Measurements from ENCODE around the gene MT3.
"Not testable (repeated sequence)": the region's sequence is repeated elsewhere in the genome, so short reads cannot be mapped to it uniquely, and the experiment has no call there.

The MT3 gene

GRCh38 chr16:56574625-56575024, 14.7 kb upstream of the MT3 start:
- Histone ChIP-seq H3K79me2 (ENCODE audit: insufficient read depth, low read depth) (no peaks in the 10 kb centered on the region), H3K9ac (no peak overlapping the region), H3K4me3 (IDR thresholded peaks at IDR 0.05; ENCODE audit: insufficient read depth, low read depth, low read length) (no peak overlapping the region), H3K4me2 (no peak overlapping the region), H4K20me1 (ENCODE audit: insufficient read depth) (no peaks in the 10 kb centered on the region), H2AFZ (ENCODE audit: low read depth) (no peak overlapping the region), H3K27me3 (ENCODE audit: insufficient read depth, low read depth) (no peaks in the 10 kb centered on the region), H3K27ac (no peak overlapping the region), H3K4me1 (ENCODE audit: low read depth, poor library complexity, severe bottlenecking) (peaks cover 9% of the 10 kb centered on the region), H3K36me3 (ENCODE audit: insufficient read depth) (no peaks in the 10 kb centered on the region)
- no peak for TF ChIP-seq CTCF (conservative IDR thresholded peaks at IDR 0.05; ENCODE audit: low read depth, low read length)

- Histone ChIP-seq H3K9ac (no peak overlapping the region), H4K20me1 (ENCODE audit: insufficient read depth) (no peaks in the 10 kb centered on the region), H3K79me2 (ENCODE audit: insufficient read depth, low read depth) (no peaks in the 10 kb centered on the region), H2AFZ (ENCODE audit: low read depth) (peak overlapping the region; percentile 24; the same call in 1 of the 2 replicates), H3K4me3 (IDR thresholded peaks at IDR 0.05; ENCODE audit: insufficient read depth, low read depth, low read length) (no peak overlapping the region), H3K36me3 (ENCODE audit: insufficient read depth) (no peaks in the 10 kb centered on the region), H3K27me3 (ENCODE audit: insufficient read depth, low read depth) (no peaks in the 10 kb centered on the region), H3K27ac (no peak overlapping the region), H3K4me1 (ENCODE audit: low read depth, poor library complexity, severe bottlenecking) (peaks cover 9% of the 10 kb centered on the region), H3K4me2 (no peak overlapping the region)
- TF ChIP-seq CTCF (conservative IDR thresholded peaks at IDR 0.05; ENCODE audit: low read depth, low read length) = peak; percentile 89
Observed at GRCh38 chr16:56576585-56577299, 12.6 kb upstream of the MT3 start.

- no peak overlapping the region for H3K27ac ChIP-seq
- H3K4me2 ChIP-seq = no peak overlapping the region
- no peak for TF ChIP-seq CTCF (conservative IDR thresholded peaks at IDR 0.05; ENCODE audit: low read depth, low read length)
- H3K9ac ChIP-seq = no peak overlapping the region
- H3K4me3 ChIP-seq (IDR thresholded peaks at IDR 0.05; ENCODE audit: insufficient read depth, low read depth, low read length) = no peak overlapping the region
- no peaks in the 10 kb centered on the region for H3K27me3 ChIP-seq (ENCODE audit: insufficient read depth, low read depth)
- H3K4me1 ChIP-seq (ENCODE audit: low read depth, poor library complexity, severe bottlenecking) = peaks cover 9% of the 10 kb centered on the region
- no peaks in the 10 kb centered on the region for H3K79me2 ChIP-seq (ENCODE audit: insufficient read depth, low read depth)
- no peaks in the 10 kb centered on the region for H4K20me1 ChIP-seq (ENCODE audit: insufficient read depth)
- no peaks in the 10 kb centered on the region for H3K36me3 ChIP-seq (ENCODE audit: insufficient read depth)
- peak overlapping the region; percentile 24; the same call in 1 of the 2 replicates for H2AFZ ChIP-seq (ENCODE audit: low read depth)
Observed at GRCh38 chr16:56577300-56577625, 12.1 kb upstream of the MT3 start.

- Histone ChIP-seq H3K27me3 (ENCODE audit: insufficient read depth, low read depth) (no peaks in the 10 kb centered on the region), H3K4me3 (IDR thresholded peaks at IDR 0.05; ENCODE audit: insufficient read depth, low read depth, low read length) (no peak overlapping the region)
- TF ChIP-seq CTCF (conservative IDR thresholded peaks at IDR 0.05; ENCODE audit: low read depth, low read length) = no peak
Observed at GRCh38 chr16:56580391-56581048, 8.8 kb upstream of the MT3 start.

GRCh38 chr16:56582911-56583310, 6.4 kb upstream of the MT3 start:
- H3K36me3 ChIP-seq (ENCODE audit: insufficient read depth); H4K20me1 ChIP-seq (ENCODE audit: insufficient read depth); H3K27ac ChIP-seq; H3K4me3 ChIP-seq (IDR thresholded peaks at IDR 0.05; ENCODE audit: insufficient read depth, low read depth, low read length); H3K9ac ChIP-seq; H3K4me1 ChIP-seq (ENCODE audit: low read depth, poor library complexity, severe bottlenecking); H3K79me2 ChIP-seq (ENCODE audit: insufficient read depth, low read depth); H3K27me3 ChIP-seq (ENCODE audit: insufficient read depth, low read depth); H3K4me2 ChIP-seq; H2AFZ ChIP-seq (ENCODE audit: low read depth): not testable (repeated sequence)

More at GRCh38 chr16:56580391-56581048, 8.8 kb upstream of the MT3 start:
- Histone ChIP-seq H3K4me1 (ENCODE audit: low read depth, poor library complexity, severe bottlenecking) (peaks cover 9% of the 10 kb centered on the region), H4K20me1 (ENCODE audit: insufficient read depth) (no peaks in the 10 kb centered on the region), H3K4me2 (no peak overlapping the region), H3K36me3 (ENCODE audit: insufficient read depth) (no peaks in the 10 kb centered on the region), H3K79me2 (ENCODE audit: insufficient read depth, low read depth) (no peaks in the 10 kb centered on the region), H2AFZ (ENCODE audit: low read depth) (no peak overlapping the region), H3K9ac (no peak overlapping the region), H3K27ac (no peak overlapping the region)

All from KMS-11 (cell line).